Sigmoid colon (tissue), 7 donors: ENCODE results near the gene LTBP1. TPM values are rescaled to one million over a fixed set of nuclear protein-coding genes. Genes with fewer than 3 reads are reported as not detected.
A peak's percentile ranks its signal among the peaks of the same experiment; 100 is the strongest.

Source experiments
- DNase-seq: peaks from one replicate; pipeline ENCODE4 v3.0.0-alpha.2; 2019
- H3K27ac ChIP-seq, 4 donors: fragments of 200-600 bp; sonication (generic); one replicate each; pipeline ENCODE4 v1.5.1; 2016 to 2019; ENCODE audit warnings: mild to moderate bottlenecking in 1 of 4
- H3K27me3 ChIP-seq, 3 donors: fragments of 200-600 bp; sonication (generic); one replicate each; pipeline ENCODE4 v1.5.1; 2019; ENCODE audit warnings: mild to moderate bottlenecking in 1 of 3
- H3K36me3 ChIP-seq, 4 donors: fragments of 200-600 bp; sonication (generic); one replicate each; pipeline ENCODE4 v1.5.1; 2016 to 2019
- H3K4me1 ChIP-seq, 4 donors: fragments of 200-600 bp; sonication (generic); one replicate each; pipeline ENCODE4 v1.5.1; 2017 to 2019
- H3K4me3 ChIP-seq, 4 donors: fragments of 200-600 bp; sonication (generic); one replicate each; pipeline ENCODE4 v1.5.1; 2017 to 2019; ENCODE audit warnings: mild to moderate bottlenecking in 2 of 4, moderate library complexity in 1 of 4
- H3K9me3 ChIP-seq, 4 donors: fragments of 200-600 bp in 3 of 4; sonication (generic) in 3 of 4; one replicate each; pipeline versions ENCODE4 v1.5.1 to v1.6.1; 2013 to 2019
- CTCF ChIP-seq, 4 experiments: fragments of 450-650 bp in 3 of 4; fragments of 200-600 bp in 1 of 4; IDR thresholded peaks; one replicate each; pipeline ENCODE4 v1.5.1; 2016 to 2019; ENCODE audit warnings: antibody characterized with exemption in 4 of 4, mild to moderate bottlenecking in 3 of 4, moderate library complexity in 2 of 4
- EP300 ChIP-seq, 4 donors: sonication (generic); formaldehyde crosslinking; IDR thresholded peaks; one replicate each; pipeline ENCODE4 v1.6.1; 2017; ENCODE audit warnings: antibody characterized with exemption in 4 of 4
- POLR2A ChIP-seq, 2 donors: fragments of 450-650 bp; IDR thresholded peaks; one replicate each; pipeline ENCODE4 v1.6.1; 2016; ENCODE audit warnings: antibody characterized with exemption in 2 of 2, mild to moderate bottlenecking in 2 of 2, moderate library complexity in 2 of 2
- POLR2AphosphoS5 ChIP-seq, 4 donors: sonication (generic); formaldehyde crosslinking; IDR thresholded peaks; one replicate each; pipeline ENCODE4 v1.6.1; 2017; ENCODE audit warnings: antibody characterized with exemption in 4 of 4
- WGBS, 2 donors: extraction: QIAGEN DNeasy Blood & Tissue Kit; methylation state at CpG; one replicate each; pipeline ENCODE4 v1.1.7; 2013; 5-methylcytosine and 5-hydroxymethylcytosine counted together
- intact Hi-C: fragments of 100-400 bp; cut with DNase I; formaldehyde crosslinking; loops from one replicate; pipeline ENCODE4 v1.15.1; 2023
- polyA plus RNA-seq, 3 donors: library from polyadenylated mRNA; stranded (reverse); fragments of 200-250 nt; gene quantifications; one replicate each; pipeline ENCODE4 v1.2.3, GENCODE V29; 2013
- total RNA-seq, 4 donors: library from RNA; depleted of rRNA; stranded (reverse); fragments of >200 nt; gene quantifications; one replicate each; pipeline ENCODE4 v1.1.0, GENCODE V29; 2016
- donor health status: healthy with polysubstance abuse.
- donor health status: Bipolar disorder and iron deficiency.
- donor health status: healthy.

The LTBP1 gene
- total and polyA plus RNA-seq, 7 donors = 3.0 to 102 (median 34.2) TPM

GRCh38 chr2:33136056-33136455, 189.3 kb downstream of the LTBP1 start:
- Histone ChIP-seq H3K9me3 (no peaks in the 10 kb centered on the region), H3K4me3 (peak overlapping the region in 3 of 4 donors; percentile 42 to 53 (median 53)), H3K27me3 (no peaks in the 10 kb centered on the region), H3K4me1 (peaks cover 0 to 80% (median 61%) of the 10 kb centered on the region in 4 donors), H3K27ac (peak overlapping the region; percentile 84 to 91 (median 89)), H3K36me3 (no peaks in the 10 kb centered on the region)
- intact Hi-C loops = loop anchor here (10.0 kb wide), 2 partner anchors 139 to 229 kb away; no protein-coding TSS in a partner anchor
- WGBS, 2 donors = 68 to 78% methylated on average over 4 of the region's 4 CpGs
- no peak for DNase-seq
- TF ChIP-seq POLR2AphosphoS5 (IDR thresholded peaks at IDR 0.05) (no peak), CTCF (IDR thresholded peaks at IDR 0.05) (no peak), EP300 (IDR thresholded peaks at IDR 0.05) (no peak), POLR2A (IDR thresholded peaks at IDR 0.05) (no peak)

- Histone ChIP-seq H3K36me3 (no peaks in the 10 kb centered on the region), H3K9me3 (no peaks in the 10 kb centered on the region), H3K27ac (peak overlapping the region; percentile 84 to 91 (median 89)), H3K4me3 (peak overlapping the region in 2 of 4 donors; percentile 53), H3K4me1 (peaks cover 0 to 76% (median 58%) of the 10 kb centered on the region in 4 donors), H3K27me3 (no peaks in the 10 kb centered on the region)
- TF ChIP-seq POLR2A (IDR thresholded peaks at IDR 0.05) (no peak), POLR2AphosphoS5 (IDR thresholded peaks at IDR 0.05) (no peak), EP300 (IDR thresholded peaks at IDR 0.05) (no peak), CTCF (IDR thresholded peaks at IDR 0.05) (no peak)
- DNase-seq = no peak
- intact Hi-C loops = loop anchor here (10.0 kb wide), 2 partner anchors 138 to 228 kb away; no protein-coding TSS in a partner anchor
- 60 to 87% methylated on average over 1 of the region's 1 CpG for WGBS, 2 donors
Observed at GRCh38 chr2:33136566-33136965, 189.8 kb downstream of the LTBP1 start.

GRCh38 chr2:33137331-33137730, 190.6 kb downstream of the LTBP1 start:
- intact Hi-C loops = loop anchor here (10.0 kb wide), 2 partner anchors 137 to 227 kb away; no protein-coding TSS in a partner anchor
- 43 to 71% methylated on average over 1 of the region's 1 CpG for WGBS, 2 donors
- no peak for DNase-seq
- H3K27ac ChIP-seq = peak overlapping the region; percentile 19 to 91 (median 89)
- H3K4me1 ChIP-seq = peaks cover 0 to 75% (median 52%) of the 10 kb centered on the region in 4 donors
- H3K36me3 ChIP-seq = no peaks in the 10 kb centered on the region
- H3K4me3 ChIP-seq = peak overlapping the region in 1 of 4 donors; percentile 53
- no peaks in the 10 kb centered on the region for H3K9me3 ChIP-seq
- no peaks in the 10 kb centered on the region for H3K27me3 ChIP-seq
- TF ChIP-seq POLR2AphosphoS5 (IDR thresholded peaks at IDR 0.05) (no peak), POLR2A (IDR thresholded peaks at IDR 0.05) (no peak), CTCF (IDR thresholded peaks at IDR 0.05) (no peak), EP300 (IDR thresholded peaks at IDR 0.05) (no peak)

- H3K27ac ChIP-seq = peak overlapping the region; percentile 12 to 72 (median 68)
- no peak for DNase-seq
- no peak for TF ChIP-seq EP300 (IDR thresholded peaks at IDR 0.05)
- no peak for TF ChIP-seq CTCF (IDR thresholded peaks at IDR 0.05)
- TF ChIP-seq POLR2AphosphoS5 (IDR thresholded peaks at IDR 0.05) = no peak
- no peak for TF ChIP-seq POLR2A (IDR thresholded peaks at IDR 0.05)
- H3K4me3 ChIP-seq = no peak overlapping the region
- intact Hi-C loops = loop anchor here (10.0 kb wide), 2 partner anchors 135 to 225 kb away; no protein-coding TSS in a partner anchor
- H3K36me3 ChIP-seq = no peaks in the 10 kb centered on the region
- no peaks in the 10 kb centered on the region for H3K27me3 ChIP-seq
- peaks cover 0 to 79% (median 56%) of the 10 kb centered on the region in 4 donors for H3K4me1 ChIP-seq
- WGBS, 2 donors = 89 to 91% methylated on average over 4 of the region's 4 CpGs
- no peaks in the 10 kb centered on the region for H3K9me3 ChIP-seq
Observed at GRCh38 chr2:33139949-33140348, 193.2 kb downstream of the LTBP1 start.
